SK-N-SH treated with all-trans-retinoic acid at 6 μM for 48 hours (cell line): ENCODE data around the gene PACS1.

ENCODE experiments used
- ARNTL ChIP-seq: fragments of 450-650 bp; formaldehyde crosslinking; IDR thresholded peaks from 2 replicates; pipeline ENCODE4 v1.5.0; 2020; ENCODE audit warnings: low read depth, mild to moderate bottlenecking, moderate library complexity, borderline replicate concordance
- ESRRG ChIP-seq: fragments of 250-450 bp; sonication (Bioruptor Pico); IDR thresholded peaks from 2 replicates; pipeline ENCODE4 v1.6.1; 2021; ENCODE audit warnings: mild to moderate bottlenecking
- ISL1 ChIP-seq: fragments of 250-450 bp; sonication (Bioruptor Pico); IDR thresholded peaks from 2 replicates; pipeline ENCODE4 v2.1.2; 2022; ENCODE audit warnings: mild to moderate bottlenecking, moderate library complexity
- PATZ1 ChIP-seq: fragments of 250-450 bp; sonication (Bioruptor Pico); IDR thresholded peaks from 2 replicates; pipeline ENCODE4 v1.8.0; 2020; ENCODE audit warnings: mild to moderate bottlenecking, moderate library complexity, borderline replicate concordance
- PPARA ChIP-seq: fragments of 250-450 bp; sonication (Bioruptor Pico); IDR thresholded peaks from 2 replicates; pipeline ENCODE4 v1.5.0; 2020; ENCODE audit warnings: mild to moderate bottlenecking, borderline replicate concordance
- RARB ChIP-seq: fragments of 250-450 bp; sonication (Bioruptor Pico); IDR thresholded peaks from 2 replicates; pipeline ENCODE4 v1.8.0; 2021; ENCODE audit warnings: mild to moderate bottlenecking, moderate library complexity
- TCF4 ChIP-seq: fragments of 250-450 bp; sonication (Bioruptor Pico); IDR thresholded peaks from 2 replicates; pipeline ENCODE4 v1.8.0; 2021; ENCODE audit warnings: mild to moderate bottlenecking, moderate library complexity, borderline replicate concordance
- TOX ChIP-seq: fragments of 250-450 bp; sonication (Bioruptor Pico); IDR thresholded peaks from 2 replicates; pipeline ENCODE4 v1.8.0; 2021; ENCODE audit warnings: mild to moderate bottlenecking, moderate library complexity, borderline replicate concordance
- ZC3H10 ChIP-seq: fragments of 250-450 bp; sonication (Bioruptor Pico); IDR thresholded peaks from 2 replicates; pipeline ENCODE4 v1.5.1; 2021; ENCODE audit warnings: mild to moderate bottlenecking, moderate library complexity
- ZFP3 ChIP-seq: fragments of 250-450 bp; sonication (Bioruptor Pico); IDR thresholded peaks from 2 replicates; pipeline ENCODE4 v1.5.0; 2020; ENCODE audit warnings: mild to moderate bottlenecking, moderate library complexity
- TF ChIP-seq, protein P1 (sequence below): fragments of 250-450 bp; sonication (Bioruptor Pico); IDR thresholded peaks from 2 replicates; pipeline ENCODE4 v1.5.0; 2020; ENCODE audit warnings: mild to moderate bottlenecking, moderate library complexity
- TF ChIP-seq, protein P2 (sequence below): fragments of 250-450 bp; sonication (Bioruptor Pico); IDR thresholded peaks from 2 replicates; pipeline ENCODE4 v1.8.0; 2021; ENCODE audit warnings: low read depth, mild to moderate bottlenecking, moderate library complexity, borderline replicate concordance
- TF ChIP-seq, protein P3 (sequence below): fragments of 250-450 bp; sonication (Bioruptor Pico); IDR thresholded peaks from 2 replicates; pipeline ENCODE4 v1.5.1; 2021; ENCODE audit warnings: mild to moderate bottlenecking, moderate library complexity

GRCh38 chr11:66239511-66239910 is 169.4 kb downstream of the PACS1 start:
- TF ChIP-seq ZC3H10 (CRISPR knock-in tag) = no peak
- TF ChIP-seq PATZ1 = no peak
- no peak for TF ChIP-seq ZFP3 (CRISPR knock-in tag)
- TF ChIP-seq, protein P1, sequence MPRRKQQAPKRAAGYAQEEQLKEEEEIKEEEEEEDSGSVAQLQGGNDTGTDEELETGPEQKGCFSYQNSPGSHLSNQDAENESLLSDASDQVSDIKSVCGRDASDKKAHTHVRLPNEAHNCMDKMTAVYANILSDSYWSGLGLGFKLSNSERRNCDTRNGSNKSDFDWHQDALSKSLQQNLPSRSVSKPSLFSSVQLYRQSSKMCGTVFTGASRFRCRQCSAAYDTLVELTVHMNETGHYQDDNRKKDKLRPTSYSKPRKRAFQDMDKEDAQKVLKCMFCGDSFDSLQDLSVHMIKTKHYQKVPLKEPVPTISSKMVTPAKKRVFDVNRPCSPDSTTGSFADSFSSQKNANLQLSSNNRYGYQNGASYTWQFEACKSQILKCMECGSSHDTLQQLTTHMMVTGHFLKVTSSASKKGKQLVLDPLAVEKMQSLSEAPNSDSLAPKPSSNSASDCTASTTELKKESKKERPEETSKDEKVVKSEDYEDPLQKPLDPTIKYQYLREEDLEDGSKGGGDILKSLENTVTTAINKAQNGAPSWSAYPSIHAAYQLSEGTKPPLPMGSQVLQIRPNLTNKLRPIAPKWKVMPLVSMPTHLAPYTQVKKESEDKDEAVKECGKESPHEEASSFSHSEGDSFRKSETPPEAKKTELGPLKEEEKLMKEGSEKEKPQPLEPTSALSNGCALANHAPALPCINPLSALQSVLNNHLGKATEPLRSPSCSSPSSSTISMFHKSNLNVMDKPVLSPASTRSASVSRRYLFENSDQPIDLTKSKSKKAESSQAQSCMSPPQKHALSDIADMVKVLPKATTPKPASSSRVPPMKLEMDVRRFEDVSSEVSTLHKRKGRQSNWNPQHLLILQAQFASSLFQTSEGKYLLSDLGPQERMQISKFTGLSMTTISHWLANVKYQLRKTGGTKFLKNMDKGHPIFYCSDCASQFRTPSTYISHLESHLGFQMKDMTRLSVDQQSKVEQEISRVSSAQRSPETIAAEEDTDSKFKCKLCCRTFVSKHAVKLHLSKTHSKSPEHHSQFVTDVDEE = no peak
- TF ChIP-seq PPARA (CRISPR knock-in tag) = no peak
- TF ChIP-seq ARNTL = no peak
- TF ChIP-seq ESRRG (CRISPR knock-in tag) = no peak
- no peak for TF ChIP-seq RARB (CRISPR knock-in tag)
- TF ChIP-seq, protein P2, sequence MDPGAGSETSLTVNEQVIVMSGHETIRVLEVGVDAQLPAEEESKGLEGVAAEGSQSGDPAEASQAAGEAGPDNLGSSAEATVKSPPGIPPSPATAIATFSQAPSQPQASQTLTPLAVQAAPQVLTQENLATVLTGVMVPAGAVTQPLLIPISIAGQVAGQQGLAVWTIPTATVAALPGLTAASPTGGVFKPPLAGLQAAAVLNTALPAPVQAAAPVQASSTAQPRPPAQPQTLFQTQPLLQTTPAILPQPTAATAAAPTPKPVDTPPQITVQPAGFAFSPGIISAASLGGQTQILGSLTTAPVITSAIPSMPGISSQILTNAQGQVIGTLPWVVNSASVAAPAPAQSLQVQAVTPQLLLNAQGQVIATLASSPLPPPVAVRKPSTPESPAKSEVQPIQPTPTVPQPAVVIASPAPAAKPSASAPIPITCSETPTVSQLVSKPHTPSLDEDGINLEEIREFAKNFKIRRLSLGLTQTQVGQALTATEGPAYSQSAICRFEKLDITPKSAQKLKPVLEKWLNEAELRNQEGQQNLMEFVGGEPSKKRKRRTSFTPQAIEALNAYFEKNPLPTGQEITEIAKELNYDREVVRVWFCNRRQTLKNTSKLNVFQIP (CRISPR knock-in tag) = no peak
- TF ChIP-seq TCF4 (CRISPR knock-in tag) = no peak
- TF ChIP-seq TOX = no peak
- TF ChIP-seq, protein P3, sequence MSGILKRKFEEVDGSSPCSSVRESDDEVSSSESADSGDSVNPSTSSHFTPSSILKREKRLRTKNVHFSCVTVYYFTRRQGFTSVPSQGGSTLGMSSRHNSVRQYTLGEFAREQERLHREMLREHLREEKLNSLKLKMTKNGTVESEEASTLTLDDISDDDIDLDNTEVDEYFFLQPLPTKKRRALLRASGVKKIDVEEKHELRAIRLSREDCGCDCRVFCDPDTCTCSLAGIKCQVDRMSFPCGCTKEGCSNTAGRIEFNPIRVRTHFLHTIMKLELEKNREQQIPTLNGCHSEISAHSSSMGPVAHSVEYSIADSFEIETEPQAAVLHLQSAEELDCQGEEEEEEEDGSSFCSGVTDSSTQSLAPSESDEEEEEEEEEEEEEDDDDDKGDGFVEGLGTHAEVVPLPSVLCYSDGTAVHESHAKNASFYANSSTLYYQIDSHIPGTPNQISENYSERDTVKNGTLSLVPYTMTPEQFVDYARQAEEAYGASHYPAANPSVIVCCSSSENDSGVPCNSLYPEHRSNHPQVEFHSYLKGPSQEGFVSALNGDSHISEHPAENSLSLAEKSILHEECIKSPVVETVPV = no peak
- no peak for TF ChIP-seq ISL1
